ENCODE data around the gene SLC1A1.

The SLC1A1 gene

GRCh38 chr9:4497395-4497794, 7.1 kb downstream of the SLC1A1 start:
- Mint-ChIP-seq H3K27ac (no peak overlapping the region), H3K9me3 (no peaks in the 10 kb centered on the region), H3K36me3 (peaks cover 2% of the 10 kb centered on the region), H3K4me1 (no peaks in the 10 kb centered on the region), H3K27me3 (peaks cover 24% of the 10 kb centered on the region), H3K4me3 (no peak overlapping the region)

DNA sequence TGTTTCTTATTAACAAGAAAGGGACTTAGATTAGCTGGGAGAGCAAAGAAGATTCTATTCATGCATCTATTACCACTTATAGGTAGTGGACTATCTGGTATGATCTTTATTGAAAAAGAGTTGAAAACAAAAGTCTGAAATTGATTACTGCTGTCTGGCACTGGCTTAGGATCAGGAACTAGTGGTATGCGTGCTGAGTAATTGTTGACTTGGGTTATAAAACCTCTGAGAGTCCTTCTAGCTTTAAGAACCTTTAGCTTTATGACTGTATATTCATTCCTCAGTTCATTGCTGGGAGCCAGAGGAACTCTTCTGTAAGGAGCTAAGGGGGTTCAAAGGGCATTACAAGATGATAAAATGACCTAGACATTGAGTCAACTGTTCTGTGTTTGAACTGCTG, 7.6 kb downstream of the SLC1A1 start:
- Mint-ChIP-seq H3K27ac (no peak overlapping the region), H3K27me3 (peaks cover 21% of the 10 kb centered on the region), H3K9me3 (no peaks in the 10 kb centered on the region), H3K4me1 (no peaks in the 10 kb centered on the region), H3K36me3 (peaks cover 2% of the 10 kb centered on the region), H3K4me3 (no peak overlapping the region)

DNA sequence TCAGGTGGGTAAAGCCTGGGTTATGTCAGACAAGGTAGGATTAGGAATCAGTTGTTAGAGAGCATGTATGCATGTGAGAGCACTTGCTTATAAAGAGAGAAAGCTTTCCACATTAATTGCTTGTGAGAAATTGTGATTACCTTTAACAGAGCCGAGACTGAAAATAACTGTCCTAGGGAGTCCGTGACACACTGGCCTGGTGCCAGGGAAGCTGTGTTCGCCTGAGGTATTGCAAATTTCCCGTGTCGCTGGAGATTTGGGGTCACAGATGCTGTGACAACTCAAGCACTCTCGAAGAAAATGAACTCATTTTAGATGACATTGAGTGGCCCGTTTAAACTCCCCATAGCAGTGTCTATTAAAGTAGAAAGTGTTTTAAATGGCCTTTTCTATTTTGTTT, 9.6 kb downstream of the SLC1A1 start:
- Mint-ChIP-seq H3K27ac (no peak overlapping the region), H3K4me3 (no peak overlapping the region), H3K36me3 (peaks cover 2% of the 10 kb centered on the region), H3K9me3 (no peaks in the 10 kb centered on the region), H3K27me3 (peaks cover 13% of the 10 kb centered on the region), H3K4me1 (no peaks in the 10 kb centered on the region)

DNA sequence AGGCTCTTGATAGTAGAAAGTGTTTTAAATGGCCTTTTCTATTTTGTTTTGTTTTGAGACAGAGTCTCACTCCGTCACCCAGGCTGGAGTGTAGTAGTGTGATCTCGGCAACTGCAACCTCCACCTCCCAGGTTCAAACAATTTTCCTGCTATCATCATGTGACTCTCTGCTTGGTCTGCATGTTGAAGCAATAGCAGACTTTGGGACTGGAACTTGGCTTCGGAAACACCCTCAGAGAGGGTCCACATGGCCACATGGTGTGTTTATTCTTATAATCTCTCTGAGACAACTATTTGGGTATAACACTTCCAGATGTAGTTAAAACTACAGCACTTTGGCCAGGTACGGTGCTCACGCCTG, 10.9 kb downstream of the SLC1A1 start:
- H3K9me3 Mint-ChIP-seq: no peaks in the 10 kb centered on the region
- H3K36me3 Mint-ChIP-seq: peaks cover under 1% of the 10 kb centered on the region
- H3K4me3 Mint-ChIP-seq: no peak overlapping the region
- peaks cover 3% of the 10 kb centered on the region for H3K27me3 Mint-ChIP-seq
- no peaks in the 10 kb centered on the region for H3K4me1 Mint-ChIP-seq
- no peak overlapping the region for H3K27ac Mint-ChIP-seq

DNA sequence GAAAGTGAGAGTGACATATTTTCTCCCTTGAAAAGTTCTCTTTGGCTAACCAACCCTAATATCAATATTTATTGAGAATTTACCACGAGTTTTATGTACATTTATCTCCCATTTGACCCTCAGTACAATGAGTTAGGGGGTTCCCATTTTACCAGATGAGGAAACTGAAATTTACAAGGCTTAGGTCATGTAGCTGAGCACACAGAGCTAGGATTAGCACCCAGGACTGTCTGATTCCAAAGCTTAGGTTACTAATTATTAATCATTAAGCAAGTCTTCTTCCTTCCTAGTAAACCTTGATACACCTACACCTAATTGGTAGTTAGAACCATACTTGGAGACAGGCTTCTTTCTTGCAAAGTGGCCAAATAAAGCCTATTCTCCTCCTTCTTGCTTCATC, 12.2 kb downstream of the SLC1A1 start:
- H3K4me1 Mint-ChIP-seq: no peaks in the 10 kb centered on the region
- no peaks in the 10 kb centered on the region for H3K9me3 Mint-ChIP-seq
- H3K4me3 Mint-ChIP-seq: no peak overlapping the region

DNA sequence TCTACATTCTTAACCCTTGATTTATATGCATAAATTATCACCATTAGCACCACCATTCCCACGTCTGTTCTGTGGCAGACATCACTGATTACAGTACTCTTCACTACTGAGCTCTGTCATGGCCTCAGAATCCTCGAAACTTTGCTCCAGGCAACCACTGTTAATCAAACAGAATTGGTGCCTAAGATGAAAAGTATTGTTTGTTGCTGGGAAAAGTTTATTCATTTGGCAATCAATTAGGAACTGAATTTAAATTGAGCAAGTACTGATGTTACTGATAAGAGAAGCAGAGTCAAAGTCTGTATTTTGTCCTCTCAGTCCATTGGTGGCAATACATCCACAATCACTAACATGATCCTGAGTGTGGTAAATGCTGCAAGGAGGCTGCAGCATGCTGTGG, 12.8 kb downstream of the SLC1A1 start:
- no peaks in the 10 kb centered on the region for H3K4me1 Mint-ChIP-seq
- no peaks in the 10 kb centered on the region for H3K9me3 Mint-ChIP-seq
- H3K27ac Mint-ChIP-seq: no peak overlapping the region
- H3K36me3 Mint-ChIP-seq: no peaks in the 10 kb centered on the region
- H3K27me3 Mint-ChIP-seq: no peaks in the 10 kb centered on the region
- no peak overlapping the region for H3K4me3 Mint-ChIP-seq

More for the DNA sequence above, 12.2 kb downstream of the SLC1A1 start:
- Mint-ChIP-seq H3K36me3 (no peaks in the 10 kb centered on the region), H3K27me3 (no peaks in the 10 kb centered on the region), H3K27ac (no peak overlapping the region)

DNA sequence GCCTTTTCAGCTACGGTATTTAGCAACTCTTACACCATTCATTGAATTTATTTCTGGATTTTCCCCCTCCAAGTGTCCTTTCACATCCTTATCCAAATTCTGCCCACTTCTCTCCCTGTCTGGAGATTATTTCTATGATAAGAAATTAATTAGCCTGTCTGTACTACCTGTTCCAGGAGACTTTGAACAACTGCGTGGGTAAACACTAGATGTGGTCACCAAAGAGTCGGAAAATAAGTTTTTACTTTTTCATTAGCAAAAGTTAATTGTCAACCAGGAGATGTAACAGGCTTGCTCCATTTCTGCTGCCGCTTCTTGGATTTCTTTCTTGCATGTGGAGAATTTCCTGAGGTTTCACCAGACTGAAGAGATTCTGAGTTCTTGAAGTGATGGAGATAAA, 14.0 kb downstream of the SLC1A1 start:
- Mint-ChIP-seq H3K27me3 (no peaks in the 10 kb centered on the region), H3K4me1 (no peaks in the 10 kb centered on the region), H3K36me3 (no peaks in the 10 kb centered on the region), H3K27ac (no peak overlapping the region), H3K9me3 (no peaks in the 10 kb centered on the region), H3K4me3 (no peak overlapping the region)

- Mint-ChIP-seq H3K4me3 (no peak overlapping the region), H3K27ac (no peak overlapping the region), H3K36me3 (no peaks in the 10 kb centered on the region), H3K27me3 (no peaks in the 10 kb centered on the region), H3K4me1 (no peaks in the 10 kb centered on the region), H3K9me3 (no peaks in the 10 kb centered on the region)
Observed at GRCh38 chr9:4506490-4506889, 16.2 kb downstream of the SLC1A1 start.

DNA sequence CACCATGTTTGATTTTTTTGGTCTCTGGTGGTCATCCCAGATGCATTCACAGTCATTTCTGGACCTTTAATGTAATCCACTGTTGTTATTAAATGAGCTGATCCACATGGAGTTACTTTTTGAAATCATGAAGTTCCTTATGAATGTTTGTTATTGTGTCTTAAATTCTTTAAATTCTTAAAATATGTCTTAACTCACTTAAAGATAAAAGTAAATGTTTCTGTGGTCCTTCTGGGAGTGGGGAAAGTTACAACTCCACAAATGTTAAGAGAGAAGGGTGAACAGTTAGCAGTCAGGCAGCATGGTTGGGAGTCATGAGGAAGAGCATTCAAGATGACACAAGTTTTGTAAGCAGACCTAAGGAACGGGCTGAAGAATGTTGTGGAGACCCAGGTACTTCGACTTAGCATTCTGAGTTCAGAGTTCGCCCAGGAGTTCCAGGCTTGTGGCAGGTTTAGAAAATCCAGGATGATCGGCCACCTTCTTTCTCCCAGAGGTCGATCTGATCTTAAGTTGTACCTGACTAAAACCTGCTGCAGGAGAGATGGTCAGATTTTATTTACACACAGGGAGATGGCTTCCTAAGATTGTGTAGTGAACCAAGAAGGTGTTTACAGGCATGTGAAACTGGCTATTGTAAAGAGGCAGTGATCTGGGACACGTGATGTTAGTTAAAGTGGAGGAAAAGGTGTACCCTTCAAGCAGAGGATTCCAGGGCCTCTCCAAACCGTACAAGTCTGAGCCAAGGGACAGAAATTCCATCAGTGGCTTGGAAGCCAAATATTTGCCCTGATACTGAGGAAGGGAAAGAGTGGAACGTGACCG, 17.2 kb downstream of the SLC1A1 start:
- Mint-ChIP-seq H3K36me3 (no peaks in the 10 kb centered on the region), H3K27ac (no peak overlapping the region), H3K4me1 (no peaks in the 10 kb centered on the region), H3K4me3 (no peak overlapping the region), H3K9me3 (no peaks in the 10 kb centered on the region), H3K27me3 (no peaks in the 10 kb centered on the region)

DNA sequence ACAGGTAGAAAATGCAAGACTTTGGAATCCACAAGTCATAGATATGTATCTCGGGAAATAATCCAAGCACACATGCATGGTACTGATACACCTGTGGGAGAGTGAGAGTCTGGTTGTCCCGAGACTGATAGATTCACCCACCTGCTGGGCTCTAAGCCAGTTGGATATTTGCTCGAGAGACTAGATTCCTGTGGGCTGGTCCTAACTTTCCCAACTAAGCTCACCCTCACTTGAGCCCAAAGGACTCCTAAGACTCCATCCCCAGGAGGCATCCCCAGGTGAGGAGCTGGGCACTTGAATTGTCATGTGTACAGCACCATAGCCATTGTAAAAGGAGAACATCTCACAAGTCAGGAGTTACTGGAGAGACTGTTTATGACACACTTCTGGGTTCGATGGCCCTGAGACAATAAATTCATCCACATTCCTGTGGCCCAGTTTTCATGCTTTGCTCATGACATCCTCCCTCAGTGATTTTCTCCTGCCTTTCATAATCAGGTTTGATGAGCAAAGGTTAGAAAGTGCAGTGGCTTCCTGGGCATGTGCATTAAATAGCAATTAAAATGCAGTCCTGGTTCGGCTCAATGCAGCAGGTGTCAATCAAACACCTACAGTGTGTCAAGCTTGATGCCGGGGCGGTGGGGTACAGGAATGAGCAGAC, 18.1 kb downstream of the SLC1A1 start:
- Mint-ChIP-seq H3K4me3 (no peak overlapping the region), H3K9me3 (no peaks in the 10 kb centered on the region), H3K36me3 (no peaks in the 10 kb centered on the region), H3K27ac (no peak overlapping the region), H3K4me1 (no peaks in the 10 kb centered on the region), H3K27me3 (no peaks in the 10 kb centered on the region)

GRCh38 chr9:4508907-4509589, 18.8 kb downstream of the SLC1A1 start:
- Mint-ChIP-seq H3K4me3 (no peak overlapping the region), H3K36me3 (no peaks in the 10 kb centered on the region), H3K4me1 (no peaks in the 10 kb centered on the region), H3K27ac (no peak overlapping the region), H3K27me3 (no peaks in the 10 kb centered on the region), H3K9me3 (no peaks in the 10 kb centered on the region)

DNA sequence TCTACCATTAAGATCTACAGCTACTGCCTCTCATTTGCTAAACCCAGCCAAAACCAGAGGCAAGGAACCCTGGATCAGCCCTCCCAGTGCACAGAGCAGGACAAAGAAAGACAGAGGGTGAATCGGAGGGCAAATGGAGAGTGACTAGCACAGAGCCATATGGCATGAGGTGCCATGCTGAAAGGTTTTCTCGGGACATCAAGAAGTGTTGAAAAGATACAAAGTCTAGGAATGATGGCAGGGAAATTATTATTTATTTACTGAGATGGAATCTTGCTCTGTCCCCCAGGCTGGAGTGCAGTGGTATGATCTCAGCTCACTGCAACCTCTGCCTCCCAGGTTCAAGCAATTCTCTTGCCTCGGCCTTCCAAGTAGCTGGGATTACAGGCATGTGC, 19.3 kb downstream of the SLC1A1 start:
- no peaks in the 10 kb centered on the region for H3K9me3 Mint-ChIP-seq
- H3K27ac Mint-ChIP-seq: no peak overlapping the region
- H3K4me1 Mint-ChIP-seq: no peaks in the 10 kb centered on the region
- no peaks in the 10 kb centered on the region for H3K27me3 Mint-ChIP-seq
- H3K36me3 Mint-ChIP-seq: no peaks in the 10 kb centered on the region
- no peak overlapping the region for H3K4me3 Mint-ChIP-seq

GRCh38 chr9:4510546-4511322, 20.5 kb downstream of the SLC1A1 start:
- H3K4me1 Mint-ChIP-seq: no peaks in the 10 kb centered on the region
- H3K27me3 Mint-ChIP-seq: no peaks in the 10 kb centered on the region
- no peak overlapping the region for H3K27ac Mint-ChIP-seq
- H3K9me3 Mint-ChIP-seq: no peaks in the 10 kb centered on the region
- H3K36me3 Mint-ChIP-seq: no peaks in the 10 kb centered on the region
- H3K4me3 Mint-ChIP-seq: no peak overlapping the region

- no peaks in the 10 kb centered on the region for H3K36me3 Mint-ChIP-seq
- H3K27ac Mint-ChIP-seq: no peak overlapping the region
- H3K27me3 Mint-ChIP-seq: no peaks in the 10 kb centered on the region
- H3K4me1 Mint-ChIP-seq: peaks cover 7% of the 10 kb centered on the region
- H3K9me3 Mint-ChIP-seq: no peaks in the 10 kb centered on the region
- no peak overlapping the region for H3K4me3 Mint-ChIP-seq
Observed at GRCh38 chr9:4514252-4515128, 24.2 kb downstream of the SLC1A1 start.

GRCh38 chr9:4515958-4516375, 25.7 kb downstream of the SLC1A1 start:
- Mint-ChIP-seq H3K27me3 (no peaks in the 10 kb centered on the region), H3K36me3 (no peaks in the 10 kb centered on the region), H3K4me3 (no peak overlapping the region)

More at GRCh38 chr9:4515958-4516375, 25.7 kb downstream of the SLC1A1 start:
- Mint-ChIP-seq H3K9me3 (no peaks in the 10 kb centered on the region), H3K27ac (no peak overlapping the region), H3K4me1 (peaks cover 7% of the 10 kb centered on the region)
